Stimulated activated CD4-positive, alpha-beta T cell treated with anti-CD3 and anti-CD28 coated beads, TNF-alpha, amount 100 ng/mL, for 48 hours (primary cell): Measurements from ENCODE around the gene PTPN7.
"Not testable (repeated sequence)": the region's sequence is repeated elsewhere in the genome, so short reads cannot be mapped to it uniquely, and the experiment has no call there.

Experiments
- DNase-seq, 3 donors: peaks; one replicate each; pipeline ENCODE4 v3.0.0-alpha.2; 2020; ENCODE audit warnings: low read depth in 3 of 3

Gene PTPN7

GRCh38 chr1:202167054-202167453 is 6.7 kb upstream of the PTPN7 start:
- not testable (repeated sequence) for DNase-seq

GRCh38 chr1:202165942-202166843 is 5.8 kb upstream of the PTPN7 start:
- DNase-seq, result no peak

GRCh38 chr1:202165267-202165941 is 5.0 kb upstream of the PTPN7 start:
- DNase-seq, result no peak

GRCh38 chr1:202164271-202165037 is 4.1 kb upstream of the PTPN7 start:
- DNase-seq, result no peak

GRCh38 chr1:202163281-202164270 is 3.2 kb upstream of the PTPN7 start:
- DNase-seq, result no peak

GRCh38 chr1:202162418-202163280 is 2.2 kb upstream of the PTPN7 start:
- DNase-seq, result no peak

GRCh38 chr1:202162047-202162417 is 1.6 kb upstream of the PTPN7 start:
- no peak for DNase-seq

- DNase-seq, result no peak
Measured at GRCh38 chr1:202161151-202162046, 997 bp upstream of the PTPN7 start.

GRCh38 chr1:202159534-202160371 is 649 bp downstream of the PTPN7 start:
- peak in 2 of 3 donors; percentile 53 to 78 for DNase-seq

GRCh38 chr1:202158810-202159533 is 1.4 kb downstream of the PTPN7 start:
- no peak for DNase-seq

- DNase-seq, result no peak
Measured at GRCh38 chr1:202157945-202158344, 2.5 kb downstream of the PTPN7 start.

GRCh38 chr1:202156590-202156989 is 3.8 kb downstream of the PTPN7 start:
- no peak for DNase-seq

GRCh38 chr1:202155478-202156021 is 4.9 kb downstream of the PTPN7 start:
- no peak for DNase-seq

- DNase-seq, result no peak
Measured at GRCh38 chr1:202154766-202155477, 5.5 kb downstream of the PTPN7 start.

GRCh38 chr1:202154148-202154765 is 6.1 kb downstream of the PTPN7 start:
- DNase-seq, result no peak

- no peak for DNase-seq
Measured at GRCh38 chr1:202153284-202153683, 7.1 kb downstream of the PTPN7 start.
